Measurements from ENCODE around the gene DAP.
"Not testable (repeated sequence)": the region's sequence is repeated elsewhere in the genome, so short reads cannot be mapped to it uniquely, and the experiment has no call there.

Gene DAP

GRCh38 chr5:10733426-10733825, 27.6 kb downstream of the DAP start:
- DNase-seq, result no peak

- DNase-seq, result no peak
These were observed 29.1 kb downstream of the DAP start for GRCh38 chr5:10731913-10732312.

GRCh38 chr5:10730043-10730351, 31.0 kb downstream of the DAP start:
- no peak for DNase-seq

GRCh38 chr5:10729320-10730042, 31.6 kb downstream of the DAP start:
- DNase-seq, result no peak

- DNase-seq, result no peak
These were observed 32.4 kb downstream of the DAP start for GRCh38 chr5:10728679-10729078.

GRCh38 chr5:10727861-10728260, 33.2 kb downstream of the DAP start:
- no peak for DNase-seq

GRCh38 chr5:10726913-10727517, 34.0 kb downstream of the DAP start:
- no peak for DNase-seq

GRCh38 chr5:10726179-10726912, 34.7 kb downstream of the DAP start:
- no peak for DNase-seq

- no peak for DNase-seq
These were observed 35.4 kb downstream of the DAP start for GRCh38 chr5:10725636-10726035.

- DNase-seq, result no peak
These were observed 36.1 kb downstream of the DAP start for GRCh38 chr5:10724781-10725507.

GRCh38 chr5:10723514-10723913, 37.5 kb downstream of the DAP start:
- no peak for DNase-seq

- DNase-seq, result not testable (repeated sequence)
These were observed 40.3 kb downstream of the DAP start for GRCh38 chr5:10720766-10721165.

- no peak for DNase-seq
These were observed 41.1 kb downstream of the DAP start for GRCh38 chr5:10719965-10720364.

- DNase-seq, result not testable (repeated sequence)
These were observed 42.4 kb downstream of the DAP start for GRCh38 chr5:10718617-10719016.

GRCh38 chr5:10716825-10717224, 44.2 kb downstream of the DAP start:
- not testable (repeated sequence) for DNase-seq

GRCh38 chr5:10715605-10716290, 45.3 kb downstream of the DAP start:
- no peak for DNase-seq

GRCh38 chr5:10712574-10713366, 48.3 kb downstream of the DAP start:
- DNase-seq, result no peak

GRCh38 chr5:10711562-10711961, 49.5 kb downstream of the DAP start:
- no peak for DNase-seq

- no peak for DNase-seq
These were observed 50.4 kb downstream of the DAP start for GRCh38 chr5:10710513-10711128.

- DNase-seq, result no peak
These were observed 51.1 kb downstream of the DAP start for GRCh38 chr5:10709933-10710332.

- no peak for DNase-seq
These were observed 51.6 kb downstream of the DAP start for GRCh38 chr5:10709409-10709808.

Data from right hindlimb (tissue), 1 donor.